B cell (primary cell): ENCODE data around the gene NEDD4. TPM values are rescaled to one million over a fixed set of nuclear protein-coding genes. Genes with fewer than 3 reads are reported as not detected.

Experiments used
- ATAC-seq: fragments of 200-7000 bp; cut with Tn5 transposase; one replicate; pipeline ENCODE4 v1.10.0; 2021; ENCODE audit warnings: low read depth, mild to moderate bottlenecking, moderate number of reproducible peaks, moderate library complexity
- CTCF ChIA-PET: fragments of 350-600 bp; sonication (Branson Sonifier 250); formaldehyde crosslinking; loops from one replicate; lab custom pipeline; 2021; ENCODE audit warnings: antibody characterized with exemption, inconsistent platforms; lab: Charles Lee
- POLR2A ChIA-PET: fragments of 350-600 bp; sonication (Branson Sonifier 250); formaldehyde crosslinking; loops from one replicate; lab custom pipeline; 2021; ENCODE audit warnings: antibody characterized with exemption; lab: Charles Lee
- DNase-seq: peaks from one replicate; pipeline ENCODE4 v3.0.0; 2013
- H2AFZ ChIP-seq: 2 replicates; pipeline ENCODE4 v1.6.1; 2012; ENCODE audit warnings: mild to moderate bottlenecking, low read depth, low read length; ENCODE audit not compliant: insufficient read depth, poor library complexity, severe bottlenecking
- H3K27ac ChIP-seq, 2 donors: 1 replicate in 1 of 2; 2 replicates in 1 of 2; pipeline ENCODE4 v1.5.1; 2012 to 2013; ENCODE audit warnings: low read length in 2 of 2, mild to moderate bottlenecking in 2 of 2, moderate library complexity in 1 of 2
- H3K27me3 ChIP-seq, 4 experiments: fragments of 200-600 bp in 1 of 4; sonication (generic) in 1 of 4; replicated peaks in 1 of 4; 1 replicate in 2 of 4; 2 replicates in 2 of 4; pipeline versions ENCODE4 v1.6.1 to v1.7.0; 2013 to 2016; ENCODE audit warnings: low read length in 3 of 4, mild to moderate bottlenecking in 2 of 4, mixed read lengths in 1 of 4, moderate library complexity in 1 of 4; ENCODE audit not compliant: insufficient read depth in 4 of 4, control insufficient read depth in 3 of 4; ENCODE audit errors: control extremely low read depth in 1 of 4
- H3K36me3 ChIP-seq, 2 experiments: replicated peaks in 1 of 2; 1 replicate in 1 of 2; 2 replicates in 1 of 2; pipeline versions ENCODE4 v1.6.1 to v1.7.1; 2013; ENCODE audit warnings: low read length in 1 of 2; ENCODE audit not compliant: insufficient read depth in 2 of 2, control insufficient read depth in 1 of 2; ENCODE audit errors: control extremely low read depth in 1 of 2, extremely low read depth in 1 of 2
- H3K4me1 ChIP-seq, 2 donors: fragments of 200-600 bp in 1 of 2; sonication (generic) in 1 of 2; 1 replicate in 1 of 2; 2 replicates in 1 of 2; pipeline versions ENCODE4 v1.5.1 to v1.6.1; 2013 to 2017; ENCODE audit warnings: low read length in 2 of 2; ENCODE audit not compliant: control insufficient read depth in 2 of 2, insufficient read depth in 2 of 2
- H3K4me2 ChIP-seq: replicated peaks from 2 replicates; pipeline ENCODE3; 2012; ENCODE audit warnings: mild to moderate bottlenecking, low read depth, low read length; ENCODE audit not compliant: poor library complexity, severe bottlenecking
- H3K4me3 ChIP-seq, 5 experiments: fragments of 200-600 bp in 1 of 5; sonication (generic) in 1 of 5; 1 replicate in 3 of 5; 2 replicates in 2 of 5; pipeline versions ENCODE4 v1.5.1 to v1.7.0; 2011 to 2016; ENCODE audit warnings: low read length in 4 of 5, mild to moderate bottlenecking in 4 of 5, low read depth in 2 of 5, control low read depth in 1 of 5, moderate library complexity in 1 of 5; ENCODE audit not compliant: insufficient read depth in 1 of 5; ENCODE audit errors: control extremely low read depth in 1 of 5, extremely low read depth in 1 of 5
- H3K79me2 ChIP-seq: fragments of 200-600 bp; sonication (generic); one replicate; pipeline ENCODE4 v1.6.0; 2016; ENCODE audit warnings: low read length; ENCODE audit not compliant: control insufficient read depth, insufficient read depth
- H3K9ac ChIP-seq: fragments of 200-600 bp; sonication (generic); 2 replicates; pipeline ENCODE4 v1.6.1; 2017; ENCODE audit warnings: mild to moderate bottlenecking, low read length, moderate library complexity
- H3K9me3 ChIP-seq, 3 donors: one replicate each; pipeline versions ENCODE4 v1.6.1 to v1.7.1; 2013; ENCODE audit warnings: low read length in 2 of 3; ENCODE audit not compliant: control insufficient read depth in 2 of 3, insufficient read depth in 1 of 3; ENCODE audit errors: control extremely low read depth in 1 of 3
- H4K20me1 ChIP-seq: 2 replicates; pipeline ENCODE4 v1.6.0; 2012; ENCODE audit warnings: mild to moderate bottlenecking, low read length; ENCODE audit not compliant: insufficient read depth, control insufficient read depth, poor library complexity, severe bottlenecking
- H3K27ac Mint-ChIP-seq: one replicate; pipeline ENCODE4 v1.8.0; 2021; ENCODE audit warnings: mixed read lengths
- H3K27me3 Mint-ChIP-seq: one replicate; pipeline ENCODE4 v1.8.0; 2021; ENCODE audit warnings: mixed read lengths
- H3K4me1 Mint-ChIP-seq: one replicate; pipeline ENCODE4 v1.8.0; 2021; ENCODE audit warnings: mixed read lengths
- H3K4me3 Mint-ChIP-seq: one replicate; pipeline ENCODE4 v1.8.0; 2021; ENCODE audit warnings: mixed read lengths
- H3K9me3 Mint-ChIP-seq: one replicate; pipeline ENCODE4 v1.8.0; 2022; ENCODE audit warnings: mixed read lengths; ENCODE audit not compliant: insufficient read depth
- CTCF ChIP-seq: fragments of 200-600 bp; IDR thresholded peaks from one replicate; pipeline ENCODE4 v1.8.0; 2022; ENCODE audit warnings: antibody characterized with exemption, mild to moderate bottlenecking
- EZH2 ChIP-seq: IDR thresholded peaks from 2 replicates; pipeline ENCODE4 v1.6.1; 2012; ENCODE audit warnings: borderline replicate concordance, low read depth, mild to moderate bottlenecking, moderate library complexity, low read length; ENCODE audit not compliant: insufficient read depth, poor library complexity, severe bottlenecking
- WGBS: methylation state at CpG from one replicate; pipeline ENCODE4 v1.1.5; 2013; ENCODE audit warnings: missing lambda C conversion rate; ENCODE audit not compliant: insufficient coverage; 5-methylcytosine and 5-hydroxymethylcytosine counted together
- intact Hi-C: fragments of 100-400 bp; cut with micrococcal nuclease; formaldehyde crosslinking; loops from one replicate; pipeline ENCODE4 v1.10.0; 2022
- polyA plus RNA-seq: library from polyadenylated mRNA; depleted of rRNA; stranded (reverse); fragments of >200 nt; gene quantifications from 2 replicates; pipeline ENCODE4 v1.2.3, GENCODE V29; 2012
- total RNA-seq, 2 donors: library from RNA; stranded (reverse); fragments of 120-200 nt in 1 of 2; gene quantifications; 1 replicate in 1 of 2; 2 replicates in 1 of 2; pipeline versions ENCODE4 v1.2.3 to v1.2.4, GENCODE V29; 2013 to 2022

The NEDD4 gene
- total and polyA plus RNA-seq, 2 donors (not counting 1 experiment from before 2014, with no cell fraction given) = 0.03 to 2.3 TPM

GRCh38 chr15:56019819-56020486, 26.5 kb upstream of the NEDD4 start:
- ChIA-PET POLR2A (no interaction called here), CTCF (interaction anchor here (0.7 kb wide), 1 partner anchor 1519 kb away, joined by 4 read pairs; no protein-coding TSS in a partner anchor)
- Histone ChIP-seq H3K79me2 (no peaks in the 10 kb centered on the region), H3K36me3 (no peaks in the 10 kb centered on the region), H2AFZ (no peak overlapping the region), H3K9ac (no peak overlapping the region), H3K4me2 (no peak overlapping the region), H3K4me1 (no peaks in the 10 kb centered on the region), H3K9me3 (no peaks in the 10 kb centered on the region), H4K20me1 (no peaks in the 10 kb centered on the region), H3K27me3 (peaks cover 0 to 3% (median 0%) of the 10 kb centered on the region in 4 experiments), H3K27ac (no peak overlapping the region), H3K4me3 (no peak overlapping the region)
- TF ChIP-seq EZH2 (no peak), CTCF (no peak)
- peaks cover 20% of the 10 kb centered on the region for H3K27me3 Mint-ChIP-seq
- WGBS = no CpG with 5 or more reads among the region's 10 CpGs
- no peaks in the 10 kb centered on the region for H3K4me1 Mint-ChIP-seq
- intact Hi-C loops = no loop called here
- peaks cover 5% of the 10 kb centered on the region for H3K9me3 Mint-ChIP-seq
- H3K27ac Mint-ChIP-seq = no peak overlapping the region
- no peak for ATAC-seq
- H3K4me3 Mint-ChIP-seq = no peak overlapping the region
- DNase-seq = no peak

GRCh38 chr15:56019060-56019793, 25.8 kb upstream of the NEDD4 start:
- Histone ChIP-seq H3K4me2 (no peak overlapping the region), H3K9me3 (peaks cover 0 to 5% (median 0%) of the 10 kb centered on the region in 3 donors), H3K4me1 (no peaks in the 10 kb centered on the region), H3K36me3 (no peaks in the 10 kb centered on the region), H2AFZ (no peak overlapping the region), H3K9ac (no peak overlapping the region), H4K20me1 (no peaks in the 10 kb centered on the region), H3K4me3 (no peak overlapping the region), H3K27ac (no peak overlapping the region), H3K79me2 (no peaks in the 10 kb centered on the region), H3K27me3 (peaks cover 0 to 3% (median 0%) of the 10 kb centered on the region in 4 experiments)
- ChIA-PET POLR2A (no interaction called here), CTCF (no interaction called here)
- TF ChIP-seq EZH2 = no peak
- no peak for TF ChIP-seq CTCF
- Mint-ChIP-seq H3K9me3 (peaks cover 3% of the 10 kb centered on the region), H3K4me3 (no peak overlapping the region), H3K27ac (no peak overlapping the region), H3K4me1 (no peaks in the 10 kb centered on the region), H3K27me3 (peaks cover 17% of the 10 kb centered on the region)
- intact Hi-C loops = no loop called here
- 93% methylated on average over 8 of the region's 11 CpGs for WGBS
- no peak for ATAC-seq
- DNase-seq = no peak
